ENCODE results near the gene MEIS1. TPM values are rescaled to one million over a fixed set of nuclear protein-coding genes. Genes with fewer than 3 reads are reported as not detected.

MEIS1 gene
- total and polyA plus RNA-seq, 2 of the 8 experiments (the other 6 are each of a cell fraction or from before 2014, with no cell fraction given) = 0.17 to 1.2 TPM

GRCh38 chr2:66516499-66516898 lies 81.6 kb downstream of the MEIS1 start:
- ChIA-PET POLR2A (ENCODE audit: partially characterized antibody) (no interaction called here), CTCF (ENCODE audit: partially characterized antibody) (no interaction called here)
- DNase-seq (ENCODE audit: low read depth in 1 of 2, low spot score in 2 of 2) (no peak), FAIRE-seq (no peak)
- no peaks in the 10 kb centered on the region for H3K79me1 ChIP-seq (ENCODE audit: low read depth, low read length)
- H3K23ac ChIP-seq (ENCODE audit: insufficient read length) = no peak overlapping the region
- H3K9me3 ChIP-seq (ENCODE audit: insufficient read depth in 2 of 2, low read depth in 1 of 2, low read length in 1 of 2) = no peaks in the 10 kb centered on the region
- H2BK120ac ChIP-seq (replicated peaks; ENCODE audit: low read depth, low read length) = no peak overlapping the region
- no peaks in the 10 kb centered on the region for H3K23me2 ChIP-seq (ENCODE audit: low read depth, low read length)
- no peak overlapping the region for H3K4me3 ChIP-seq (ENCODE audit: extremely low read depth in 1 of 4, insufficient read depth in 2 of 4, low read depth in 3 of 4, low read length in 4 of 4)
- H2AK5ac ChIP-seq (ENCODE audit: low read depth, low read length) = no peak overlapping the region
- peaks cover 0 to 5% (median 1%) of the 10 kb centered on the region in 4 experiments; a peak in 2 of 7 replicates for H3K4me1 ChIP-seq (replicated peaks in 1 of 4; ENCODE audit: control insufficient read depth in 3 of 4, insufficient read depth in 4 of 4, low read length in 3 of 4)
- H3K27ac ChIP-seq (ENCODE audit: low read depth, low read length) = no peak overlapping the region
- H3K79me2 ChIP-seq (ENCODE audit: control insufficient read depth in 1 of 2, insufficient read depth in 2 of 2, low read length in 2 of 2) = no peaks in the 10 kb centered on the region
- no peak overlapping the region for H3K14ac ChIP-seq (ENCODE audit: insufficient read length)
- no peaks in the 10 kb centered on the region for H3K36me3 ChIP-seq (ENCODE audit: control insufficient read depth in 2 of 4, insufficient read depth in 4 of 4, low read length in 3 of 4)
- H3K18ac ChIP-seq (ENCODE audit: extremely low read depth, low read length) = no peak overlapping the region
- H2AFZ ChIP-seq (ENCODE audit: low read length) = no peak overlapping the region
- H2BK12ac ChIP-seq (ENCODE audit: low read depth, low read length) = no peak overlapping the region
- WGBS, 2 experiments (ENCODE audit: extremely low coverage in 1 of 2, insufficient coverage in 1 of 2, insufficient read length in 1 of 2, insufficient replicate concordance in 2 of 2, low coverage in 1 of 2, low lambda C conversion rate in 2 of 2, missing lambda C conversion rate in 1 of 2) = 77% methylated on average over 8 of the region's 8 CpGs; no CpG with 5 or more reads in 1 of the 2 experiments
- TF ChIP-seq CTBP2 (IDR thresholded peaks at IDR 0.05; ENCODE audit: borderline replicate concordance, insufficient read depth, insufficient read length, low read length) = no peak
- H2BK15ac ChIP-seq (ENCODE audit: low read length) = no peak overlapping the region
- H3K9ac ChIP-seq (replicated peaks in 1 of 4; ENCODE audit: extremely low read depth in 1 of 4, low read depth in 3 of 4, low read length in 3 of 4) = no peak overlapping the region
- no peak overlapping the region for H3K4ac ChIP-seq (replicated peaks; ENCODE audit: insufficient read length, low read depth, low read length)
- no peaks in the 10 kb centered on the region for H4K20me1 ChIP-seq (replicated peaks in 1 of 2; ENCODE audit: control insufficient read depth in 1 of 2, insufficient read depth in 2 of 2, low read length in 2 of 2)
- H3K27me3 ChIP-seq (replicated peaks in 1 of 4; ENCODE audit: control insufficient read depth in 3 of 4, extremely low read depth in 1 of 4, insufficient read depth in 3 of 4, low read length in 3 of 4) = no peaks in the 10 kb centered on the region
- H2BK5ac ChIP-seq (ENCODE audit: low read depth, low read length) = no peak overlapping the region
- no peak overlapping the region for H2BK20ac ChIP-seq (ENCODE audit: low read length)
- no peak overlapping the region for H3K4me2 ChIP-seq (ENCODE audit: insufficient read depth in 1 of 2, low read depth in 2 of 2, low read length in 2 of 2)
- no peak overlapping the region for H4K91ac ChIP-seq (replicated peaks; ENCODE audit: insufficient read length, low read length)
- no peak overlapping the region for H3K56ac ChIP-seq (replicated peaks; ENCODE audit: insufficient read length, low read depth, low read length)
- no peak overlapping the region for H4K8ac ChIP-seq (ENCODE audit: extremely low read depth, insufficient read depth, low read length)
- no peak overlapping the region for H4K5ac ChIP-seq (ENCODE audit: insufficient read length, low read depth, low read length)

Measured in H1 (cell line).